ENCODE data around the gene ARSJ.

ARSJ gene

GRCh38 chr4:113978561-113979147 lies 793 bp downstream of the ARSJ start:
- Histone ChIP-seq H3K4me3 (ENCODE audit: low read depth, low read length) (peak overlapping the region; percentile 85), H3K4me1 (no peaks in the 10 kb centered on the region), H3K36me3 (no peaks in the 10 kb centered on the region), H3K27me3 (no peaks in the 10 kb centered on the region), H3K9me3 (no peaks in the 10 kb centered on the region)
- no peak for DNase-seq
- TF ChIP-seq, protein P1, sequence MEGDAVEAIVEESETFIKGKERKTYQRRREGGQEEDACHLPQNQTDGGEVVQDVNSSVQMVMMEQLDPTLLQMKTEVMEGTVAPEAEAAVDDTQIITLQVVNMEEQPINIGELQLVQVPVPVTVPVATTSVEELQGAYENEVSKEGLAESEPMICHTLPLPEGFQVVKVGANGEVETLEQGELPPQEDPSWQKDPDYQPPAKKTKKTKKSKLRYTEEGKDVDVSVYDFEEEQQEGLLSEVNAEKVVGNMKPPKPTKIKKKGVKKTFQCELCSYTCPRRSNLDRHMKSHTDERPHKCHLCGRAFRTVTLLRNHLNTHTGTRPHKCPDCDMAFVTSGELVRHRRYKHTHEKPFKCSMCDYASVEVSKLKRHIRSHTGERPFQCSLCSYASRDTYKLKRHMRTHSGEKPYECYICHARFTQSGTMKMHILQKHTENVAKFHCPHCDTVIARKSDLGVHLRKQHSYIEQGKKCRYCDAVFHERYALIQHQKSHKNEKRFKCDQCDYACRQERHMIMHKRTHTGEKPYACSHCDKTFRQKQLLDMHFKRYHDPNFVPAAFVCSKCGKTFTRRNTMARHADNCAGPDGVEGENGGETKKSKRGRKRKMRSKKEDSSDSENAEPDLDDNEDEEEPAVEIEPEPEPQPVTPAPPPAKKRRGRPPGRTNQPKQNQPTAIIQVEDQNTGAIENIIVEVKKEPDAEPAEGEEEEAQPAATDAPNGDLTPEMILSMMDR (IDR thresholded peaks at IDR 0.05; ENCODE audit: low read depth, low read length): no peak

DNA sequence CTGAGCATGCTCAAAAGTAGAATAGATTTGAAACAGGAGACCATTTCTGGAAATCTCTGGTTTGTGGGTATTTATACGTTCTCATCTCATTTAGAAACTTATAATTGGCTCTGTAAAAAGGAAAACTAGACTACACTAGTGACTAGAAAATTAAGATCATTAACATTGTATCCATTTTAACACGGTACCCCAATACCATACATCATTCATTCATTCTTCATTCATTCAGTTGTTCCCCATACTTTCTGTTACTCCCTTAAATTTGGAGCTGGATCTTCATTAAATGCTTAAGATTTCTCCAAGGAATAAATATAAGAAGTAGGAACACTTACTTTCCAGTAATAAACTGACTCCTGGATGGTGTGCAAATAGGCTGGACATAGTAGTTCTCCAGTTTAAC lies 1.3 kb downstream of the ARSJ start:
- no peaks in the 10 kb centered on the region for H3K4me1 ChIP-seq
- H3K9me3 ChIP-seq: no peaks in the 10 kb centered on the region
- TF ChIP-seq, protein P1 (IDR thresholded peaks at IDR 0.05; ENCODE audit: low read depth, low read length): no peak
- no peaks in the 10 kb centered on the region for H3K27me3 ChIP-seq
- H3K36me3 ChIP-seq: no peaks in the 10 kb centered on the region
- H3K4me3 ChIP-seq (ENCODE audit: low read depth, low read length): no peak overlapping the region
- no peak for DNase-seq

DNA sequence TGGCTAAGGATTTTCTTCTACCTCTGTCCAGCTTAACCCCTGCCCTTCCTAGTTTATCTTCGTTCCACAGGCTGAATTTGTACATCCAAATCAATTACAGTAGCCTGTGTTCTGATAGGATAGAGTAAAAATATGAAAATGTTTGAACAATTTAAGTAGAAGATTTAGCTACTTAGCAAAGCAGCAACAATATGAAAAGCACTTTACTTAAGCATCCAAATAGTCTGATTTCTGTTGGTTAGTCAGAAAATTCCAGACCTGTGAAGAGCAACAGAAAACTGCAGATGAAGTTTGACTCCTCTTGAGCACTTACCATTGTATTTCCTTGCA lies 2.0 kb downstream of the ARSJ start:
- TF ChIP-seq, protein P1 (IDR thresholded peaks at IDR 0.05; ENCODE audit: low read depth, low read length): no peak
- Histone ChIP-seq H3K36me3 (no peaks in the 10 kb centered on the region), H3K9me3 (no peaks in the 10 kb centered on the region), H3K4me3 (ENCODE audit: low read depth, low read length) (no peak overlapping the region), H3K4me1 (no peaks in the 10 kb centered on the region), H3K27me3 (no peaks in the 10 kb centered on the region)
- DNase-seq: no peak

GRCh38 chr4:113976741-113977525 lies 2.5 kb downstream of the ARSJ start:
- DNase-seq: no peak
- no peaks in the 10 kb centered on the region for H3K4me1 ChIP-seq
- H3K4me3 ChIP-seq (ENCODE audit: low read depth, low read length): no peak overlapping the region
- no peaks in the 10 kb centered on the region for H3K36me3 ChIP-seq
- H3K27me3 ChIP-seq: no peaks in the 10 kb centered on the region
- TF ChIP-seq, protein P1 (IDR thresholded peaks at IDR 0.05; ENCODE audit: low read depth, low read length): no peak
- no peaks in the 10 kb centered on the region for H3K9me3 ChIP-seq

- no peaks in the 10 kb centered on the region for H3K9me3 ChIP-seq
Observed at GRCh38 chr4:113975578-113975977, 3.9 kb downstream of the ARSJ start.

More at GRCh38 chr4:113975578-113975977, 3.9 kb downstream of the ARSJ start:
- no peaks in the 10 kb centered on the region for H3K27me3 ChIP-seq
- no peaks in the 10 kb centered on the region for H3K36me3 ChIP-seq
- H3K4me1 ChIP-seq: peaks cover 6% of the 10 kb centered on the region; the same call in 1 of the 2 replicates
- DNase-seq: no peak
- TF ChIP-seq, protein P1 (IDR thresholded peaks at IDR 0.05; ENCODE audit: low read depth, low read length): no peak
- H3K4me3 ChIP-seq (ENCODE audit: low read depth, low read length): no peak overlapping the region

All from BE2C (cell line).